ENCODE results near the gene SNX21. TPM values are rescaled to one million over a fixed set of nuclear protein-coding genes. Genes with fewer than 3 reads are reported as not detected.

The SNX21 gene
- total and polyA plus RNA-seq, 4 donors: 15.9 to 34.4 (median 23.5) TPM

- no peak for DNase-seq
- no peak for ATAC-seq (ENCODE audit: insufficient read depth, low FRiP score)
- no peak overlapping the region for H3K27ac ChIP-seq (ENCODE audit: low read depth in 1 of 2, low read length in 1 of 2)
- WGBS, 2 donors: 12% methylated on average over 11 of the region's 11 CpGs
- no peak for TF ChIP-seq CTCF (IDR thresholded peaks at IDR 0.05; ENCODE audit: control extremely low read depth, extremely low read depth)
- peaks cover 5 to 25% (median 14%) of the 10 kb centered on the region in 4 donors for H3K36me3 ChIP-seq (ENCODE audit: control insufficient read depth in 4 of 4, insufficient read depth in 4 of 4, low read length in 4 of 4)
- H3K27me3 ChIP-seq (ENCODE audit: control insufficient read depth in 3 of 3, insufficient read depth in 3 of 3, low read length in 2 of 3): no peaks in the 10 kb centered on the region
- H3K9ac ChIP-seq (ENCODE audit: insufficient read depth in 1 of 2, low read length in 2 of 2): no peak overlapping the region
- H3K9me3 ChIP-seq (ENCODE audit: control insufficient read depth in 4 of 4, insufficient read depth in 3 of 4, low read length in 3 of 4): no peaks in the 10 kb centered on the region
- H3K4me1 ChIP-seq (ENCODE audit: control insufficient read depth in 5 of 5, insufficient read depth in 5 of 5, low read length in 5 of 5): peaks cover 0 to 21% (median 0%) of the 10 kb centered on the region in 5 donors
- H3K4me3 ChIP-seq: no peak overlapping the region
Observed at GRCh38 chr20:45813006-45813340, 20.6 kb upstream of the SNX21 start.

DNA sequence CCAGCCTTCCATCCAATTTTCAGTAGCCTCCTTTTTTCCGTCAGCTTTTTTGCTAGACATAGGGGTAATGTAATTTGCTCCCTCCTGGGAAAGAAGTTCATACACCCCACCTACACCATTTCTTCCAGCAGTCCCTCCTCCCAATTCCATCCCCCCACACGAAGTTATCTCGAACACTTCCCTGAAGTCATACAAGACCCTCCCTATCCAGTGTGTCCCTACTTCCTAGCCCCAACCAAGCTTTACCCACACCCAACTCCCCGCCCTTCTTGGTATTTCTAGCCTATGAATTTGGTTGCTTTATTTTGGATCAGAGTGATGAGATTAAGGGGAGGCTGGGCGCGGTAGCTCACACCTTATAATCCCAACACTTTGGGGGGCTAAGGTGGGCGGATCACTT is 20.1 kb upstream of the SNX21 start:
- 73 to 82% methylated on average over 7 of the region's 7 CpGs for WGBS, 2 donors
- H3K4me3 ChIP-seq: no peak overlapping the region

DNA sequence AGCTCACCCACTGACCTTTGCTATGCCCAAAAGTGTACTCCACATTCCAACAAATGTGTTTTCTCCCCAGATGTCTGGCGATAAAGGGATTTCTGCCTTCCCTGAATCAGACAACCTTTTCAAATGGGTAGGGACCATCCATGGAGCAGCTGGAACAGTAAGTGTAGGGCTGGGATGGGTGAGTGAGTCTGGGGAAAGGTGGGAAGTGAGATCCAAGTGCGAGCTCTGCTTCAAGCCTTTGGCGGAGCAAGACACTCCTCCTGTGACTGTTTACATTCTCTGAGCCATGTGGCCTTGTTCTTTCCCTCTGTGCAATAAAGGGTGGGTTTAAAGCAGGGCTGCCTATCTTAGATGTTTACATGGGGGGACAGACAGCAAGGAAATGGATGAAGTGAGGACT is 19.3 kb upstream of the SNX21 start:
- no peak for TF ChIP-seq CTCF (IDR thresholded peaks at IDR 0.05; ENCODE audit: control extremely low read depth, extremely low read depth)
- 86 to 87% methylated on average over 3 of the region's 3 CpGs for WGBS, 2 donors
- no peak for ATAC-seq (ENCODE audit: insufficient read depth, low FRiP score)
- H3K27ac ChIP-seq (ENCODE audit: low read depth in 1 of 2, low read length in 1 of 2): no peak overlapping the region
- no peak for DNase-seq
- H3K36me3 ChIP-seq (ENCODE audit: control insufficient read depth in 4 of 4, insufficient read depth in 4 of 4, low read length in 4 of 4): peaks cover 5 to 14% (median 9%) of the 10 kb centered on the region in 4 donors
- H3K4me3 ChIP-seq: no peak overlapping the region
- peaks cover 0 to 21% (median 0%) of the 10 kb centered on the region in 5 donors for H3K4me1 ChIP-seq (ENCODE audit: control insufficient read depth in 5 of 5, insufficient read depth in 5 of 5, low read length in 5 of 5)
- H3K27me3 ChIP-seq (ENCODE audit: control insufficient read depth in 3 of 3, insufficient read depth in 3 of 3, low read length in 2 of 3): no peaks in the 10 kb centered on the region
- no peak overlapping the region for H3K9ac ChIP-seq (ENCODE audit: insufficient read depth in 1 of 2, low read length in 2 of 2)
- no peaks in the 10 kb centered on the region for H3K9me3 ChIP-seq (ENCODE audit: control insufficient read depth in 4 of 4, insufficient read depth in 3 of 4, low read length in 3 of 4)

More for the DNA sequence above, 20.1 kb upstream of the SNX21 start:
- no peak for TF ChIP-seq CTCF (IDR thresholded peaks at IDR 0.05; ENCODE audit: control extremely low read depth, extremely low read depth)
- no peaks in the 10 kb centered on the region for H3K9me3 ChIP-seq (ENCODE audit: control insufficient read depth in 4 of 4, insufficient read depth in 3 of 4, low read length in 3 of 4)
- H3K4me1 ChIP-seq (ENCODE audit: control insufficient read depth in 5 of 5, insufficient read depth in 5 of 5, low read length in 5 of 5): peaks cover 0 to 21% (median 0%) of the 10 kb centered on the region in 5 donors
- no peak overlapping the region for H3K27ac ChIP-seq (ENCODE audit: low read depth in 1 of 2, low read length in 1 of 2)
- H3K9ac ChIP-seq (ENCODE audit: insufficient read depth in 1 of 2, low read length in 2 of 2): no peak overlapping the region
- H3K36me3 ChIP-seq (ENCODE audit: control insufficient read depth in 4 of 4, insufficient read depth in 4 of 4, low read length in 4 of 4): peaks cover 5 to 21% (median 13%) of the 10 kb centered on the region in 4 donors
- ATAC-seq (ENCODE audit: insufficient read depth, low FRiP score) (no peak), DNase-seq (no peak)
- no peaks in the 10 kb centered on the region for H3K27me3 ChIP-seq (ENCODE audit: control insufficient read depth in 3 of 3, insufficient read depth in 3 of 3, low read length in 2 of 3)

DNA sequence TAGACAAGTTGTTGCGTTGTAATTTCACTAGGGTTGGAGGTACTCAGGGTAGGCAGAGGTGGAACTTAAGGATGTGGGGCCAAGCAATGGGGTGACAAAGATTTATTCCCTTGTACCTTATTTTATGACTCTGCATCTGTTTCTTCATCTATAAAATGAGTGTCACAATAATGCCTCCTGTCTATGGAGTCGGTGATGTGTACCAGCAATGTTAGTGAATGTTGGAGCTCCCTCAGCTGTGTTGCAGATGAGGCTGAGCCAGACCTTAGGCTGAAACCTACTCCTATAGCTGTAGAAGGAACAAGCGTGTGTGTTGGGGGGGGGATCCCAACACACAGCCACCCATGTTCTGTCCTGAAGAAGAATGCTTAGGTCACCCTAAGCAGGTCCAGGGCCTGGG is 16.6 kb upstream of the SNX21 start:
- Histone ChIP-seq H3K9me3 (ENCODE audit: control insufficient read depth in 4 of 4, insufficient read depth in 3 of 4, low read length in 3 of 4) (no peaks in the 10 kb centered on the region), H3K4me3 (no peak overlapping the region), H3K4me1 (ENCODE audit: control insufficient read depth in 5 of 5, insufficient read depth in 5 of 5, low read length in 5 of 5) (peaks cover 0 to 21% (median 0%) of the 10 kb centered on the region in 5 donors), H3K36me3 (ENCODE audit: control insufficient read depth in 4 of 4, insufficient read depth in 4 of 4, low read length in 4 of 4) (no peaks in the 10 kb centered on the region), H3K27ac (ENCODE audit: low read depth in 1 of 2, low read length in 1 of 2) (no peak overlapping the region), H3K27me3 (ENCODE audit: control insufficient read depth in 3 of 3, insufficient read depth in 3 of 3, low read length in 2 of 3) (peaks cover 0 to 2% (median 0%) of the 10 kb centered on the region in 3 donors), H3K9ac (ENCODE audit: insufficient read depth in 1 of 2, low read length in 2 of 2) (no peak overlapping the region)
- ATAC-seq (ENCODE audit: insufficient read depth, low FRiP score) (no peak), DNase-seq (no peak)
- WGBS, 2 donors: 93 to 95% methylated on average over 3 of the region's 3 CpGs
- TF ChIP-seq CTCF (IDR thresholded peaks at IDR 0.05; ENCODE audit: control extremely low read depth, extremely low read depth): no peak
